Uterus (tissue), 4 donors: ENCODE data around the gene MAVS. TPM values are rescaled to one million over a fixed set of nuclear protein-coding genes. Genes with fewer than 3 reads are reported as not detected.

Source experiments
- DNase-seq, 2 donors: peaks; one replicate each; pipeline ENCODE4 v3.0.0-alpha.2; 2019 to 2020
- H3K27ac ChIP-seq, 2 donors: fragments of 200-600 bp; sonication (generic); 1 replicate in 1 of 2; 2 replicates in 1 of 2; pipeline ENCODE4 v1.5.1; 2016 to 2018
- H3K27me3 ChIP-seq, 2 donors: fragments of 200-600 bp; sonication (generic); one replicate each; pipeline ENCODE4 v1.5.1; 2018 to 2019; ENCODE audit warnings: control low read depth in 1 of 2
- H3K36me3 ChIP-seq, 2 donors: fragments of 200-600 bp; sonication (generic); one replicate each; pipeline ENCODE4 v1.5.1; 2019; ENCODE audit warnings: control low read depth in 1 of 2
- H3K4me1 ChIP-seq, 2 donors: fragments of 200-600 bp; sonication (generic); one replicate each; pipeline ENCODE4 v1.5.1; 2018 to 2019; ENCODE audit warnings: control low read depth in 1 of 2
- H3K4me3 ChIP-seq, 2 donors: fragments of 200-600 bp; sonication (generic); 1 replicate in 1 of 2; 2 replicates in 1 of 2; pipeline ENCODE4 v1.5.1; 2018 to 2019; ENCODE audit warnings: mild to moderate bottlenecking in 1 of 2
- H3K9me3 ChIP-seq, 2 donors: fragments of 200-600 bp; sonication (generic); one replicate each; pipeline ENCODE4 v1.5.1; 2019; ENCODE audit warnings: control low read depth in 1 of 2
- POLR2A ChIP-seq, 2 donors: fragments of 450-650 bp; IDR thresholded peaks; one replicate each; pipeline ENCODE4 v1.6.1; 2016; ENCODE audit warnings: antibody characterized with exemption in 2 of 2, mild to moderate bottlenecking in 1 of 2, moderate library complexity in 1 of 2
- intact Hi-C: fragments of 100-400 bp; cut with DNase I; formaldehyde crosslinking; loops from one replicate; pipeline ENCODE4 v1.15.1; 2023; ENCODE audit warnings: low total_unique reads
- total RNA-seq, 4 donors: library from RNA; depleted of rRNA in 3 of 4; stranded (reverse); fragments of >200 nt in 3 of 4; gene quantifications; one replicate each; pipeline versions ENCODE4 v1.1.0 to v1.2.4, GENCODE V29; 2014 to 2023
- TF ChIP-seq, protein P1 (sequence below), 4 experiments: fragments of 200-600 bp in 2 of 4; fragments of 450-650 bp in 2 of 4; sonication (generic) in 2 of 4; IDR thresholded peaks; one replicate each; pipeline ENCODE4 v1.5.1; 2016 to 2019; ENCODE audit warnings: antibody characterized with exemption in 4 of 4, mild to moderate bottlenecking in 2 of 4, moderate library complexity in 1 of 4
- donor health status: DM: yes; HTN: yes; CAD: no.

Gene MAVS
- total RNA-seq, 4 donors from 2014 or later = 7.4 to 43.2 (median 13.7) TPM

DNA sequence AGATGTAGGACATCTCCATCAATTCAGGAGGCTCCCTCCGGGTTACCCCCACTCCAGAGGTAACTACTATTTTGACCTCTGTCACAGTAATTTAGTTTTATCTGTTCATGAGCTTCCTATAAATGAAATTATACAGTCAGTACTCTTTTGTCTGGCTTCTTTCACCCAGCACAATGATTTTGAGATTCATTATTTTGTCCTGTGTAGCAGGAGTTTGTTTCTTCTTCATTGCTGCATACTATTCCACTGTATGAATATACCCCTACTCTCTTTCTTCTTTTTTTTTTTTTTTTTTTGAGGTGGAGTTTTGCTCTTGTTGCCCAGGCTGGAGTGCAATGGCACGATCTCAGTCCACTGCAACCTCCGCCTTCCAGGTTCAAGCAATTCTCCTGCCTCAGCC, 38.1 kb upstream of the MAVS start:
- Histone ChIP-seq H3K36me3 (no peaks in the 10 kb centered on the region), H3K4me1 (peaks cover 13 to 42% of the 10 kb centered on the region in 2 donors), H3K9me3 (no peaks in the 10 kb centered on the region), H3K27me3 (no peaks in the 10 kb centered on the region), H3K4me3 (no peak overlapping the region), H3K27ac (peak overlapping the region; percentile 92 to 96)
- intact Hi-C loops = no loop called here
- no peak for DNase-seq
- TF ChIP-seq, protein P1, sequence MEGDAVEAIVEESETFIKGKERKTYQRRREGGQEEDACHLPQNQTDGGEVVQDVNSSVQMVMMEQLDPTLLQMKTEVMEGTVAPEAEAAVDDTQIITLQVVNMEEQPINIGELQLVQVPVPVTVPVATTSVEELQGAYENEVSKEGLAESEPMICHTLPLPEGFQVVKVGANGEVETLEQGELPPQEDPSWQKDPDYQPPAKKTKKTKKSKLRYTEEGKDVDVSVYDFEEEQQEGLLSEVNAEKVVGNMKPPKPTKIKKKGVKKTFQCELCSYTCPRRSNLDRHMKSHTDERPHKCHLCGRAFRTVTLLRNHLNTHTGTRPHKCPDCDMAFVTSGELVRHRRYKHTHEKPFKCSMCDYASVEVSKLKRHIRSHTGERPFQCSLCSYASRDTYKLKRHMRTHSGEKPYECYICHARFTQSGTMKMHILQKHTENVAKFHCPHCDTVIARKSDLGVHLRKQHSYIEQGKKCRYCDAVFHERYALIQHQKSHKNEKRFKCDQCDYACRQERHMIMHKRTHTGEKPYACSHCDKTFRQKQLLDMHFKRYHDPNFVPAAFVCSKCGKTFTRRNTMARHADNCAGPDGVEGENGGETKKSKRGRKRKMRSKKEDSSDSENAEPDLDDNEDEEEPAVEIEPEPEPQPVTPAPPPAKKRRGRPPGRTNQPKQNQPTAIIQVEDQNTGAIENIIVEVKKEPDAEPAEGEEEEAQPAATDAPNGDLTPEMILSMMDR (IDR thresholded peaks at IDR 0.05) = no peak
- TF ChIP-seq POLR2A (IDR thresholded peaks at IDR 0.05) = no peak

DNA sequence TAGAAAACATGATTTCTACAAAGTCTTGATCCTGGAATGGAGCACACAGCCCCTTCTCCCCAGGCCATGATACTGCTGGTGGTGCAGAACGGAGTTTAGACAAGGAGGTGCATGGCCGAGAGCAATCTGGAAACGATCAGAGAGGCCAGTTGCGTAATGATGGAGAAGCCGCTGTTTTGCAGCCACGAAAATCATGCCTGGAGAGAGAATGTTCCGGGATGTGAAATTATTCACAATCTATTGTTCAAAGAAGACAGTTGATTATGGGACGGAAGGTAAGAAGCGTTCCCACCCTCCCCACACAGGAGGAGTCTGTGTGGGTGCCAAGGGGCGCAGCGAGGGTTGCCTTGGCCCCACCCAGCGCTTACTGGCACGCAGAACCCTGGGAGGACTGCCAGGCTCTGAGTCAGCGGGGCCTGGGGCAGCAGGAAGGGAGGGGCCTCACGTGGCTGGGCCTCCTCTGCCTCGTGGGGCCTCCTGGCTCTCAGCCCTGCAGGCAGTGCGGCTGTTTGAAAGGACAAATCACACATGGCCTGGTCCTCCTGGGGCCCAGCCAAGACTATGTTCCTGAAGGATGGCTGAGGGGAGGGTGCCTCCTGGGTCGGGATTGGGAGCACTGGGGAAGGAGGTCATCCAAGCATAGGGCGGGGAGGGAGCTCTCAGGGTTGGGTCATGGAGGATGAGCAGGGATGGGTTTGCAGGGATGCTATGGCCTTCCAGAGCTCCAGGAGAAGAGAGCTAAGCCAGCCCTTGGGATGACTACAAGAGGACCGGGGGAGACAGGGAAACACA, 35.0 kb upstream of the MAVS start:
- intact Hi-C loops = no loop called here
- Histone ChIP-seq H3K4me1 (peaks cover 13 to 33% of the 10 kb centered on the region in 2 donors), H3K27me3 (no peaks in the 10 kb centered on the region)

DNA sequence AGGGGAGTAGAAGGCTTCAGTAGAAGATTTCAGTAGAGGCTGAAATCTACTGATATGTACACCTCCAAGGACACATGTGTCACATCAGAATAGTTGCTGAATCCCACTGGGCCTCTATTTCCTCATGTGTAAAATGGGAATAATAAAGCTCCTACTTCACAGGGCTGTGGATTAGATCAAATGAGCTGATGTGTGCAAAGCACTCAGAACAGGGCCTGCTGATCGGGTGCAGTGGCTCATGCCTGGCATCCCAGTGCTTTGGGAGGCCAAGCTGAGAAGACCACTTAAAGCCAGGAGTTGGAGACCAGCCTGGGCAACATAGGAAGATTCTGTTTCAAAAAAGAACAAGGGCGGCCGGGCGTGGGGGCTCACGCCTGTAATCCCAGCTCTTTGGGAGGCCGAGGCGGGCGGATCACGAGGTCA, 34.4 kb upstream of the MAVS start:
- intact Hi-C loops = no loop called here
- Histone ChIP-seq H3K27ac (peak overlapping the region; percentile 93 to 97), H3K9me3 (no peaks in the 10 kb centered on the region), H3K4me3 (no peak overlapping the region), H3K36me3 (no peaks in the 10 kb centered on the region), H3K4me1 (peaks cover 8 to 27% of the 10 kb centered on the region in 2 donors), H3K27me3 (no peaks in the 10 kb centered on the region)
- DNase-seq = no peak
- TF ChIP-seq, protein P1 (IDR thresholded peaks at IDR 0.05) = no peak
- no peak for TF ChIP-seq POLR2A (IDR thresholded peaks at IDR 0.05)

More for the DNA sequence above, 35.0 kb upstream of the MAVS start:
- H3K27ac ChIP-seq = peak overlapping the region; percentile 93 to 97
- no peaks in the 10 kb centered on the region for H3K9me3 ChIP-seq
- TF ChIP-seq, protein P1 (IDR thresholded peaks at IDR 0.05) = peak in 1 of 4 experiments; percentile 0
- TF ChIP-seq POLR2A (IDR thresholded peaks at IDR 0.05) = peak; percentile 33 to 61
- peak; percentile 99 to 100 for DNase-seq
- no peaks in the 10 kb centered on the region for H3K36me3 ChIP-seq
- peak overlapping the region; percentile 25 to 27 for H3K4me3 ChIP-seq

DNA sequence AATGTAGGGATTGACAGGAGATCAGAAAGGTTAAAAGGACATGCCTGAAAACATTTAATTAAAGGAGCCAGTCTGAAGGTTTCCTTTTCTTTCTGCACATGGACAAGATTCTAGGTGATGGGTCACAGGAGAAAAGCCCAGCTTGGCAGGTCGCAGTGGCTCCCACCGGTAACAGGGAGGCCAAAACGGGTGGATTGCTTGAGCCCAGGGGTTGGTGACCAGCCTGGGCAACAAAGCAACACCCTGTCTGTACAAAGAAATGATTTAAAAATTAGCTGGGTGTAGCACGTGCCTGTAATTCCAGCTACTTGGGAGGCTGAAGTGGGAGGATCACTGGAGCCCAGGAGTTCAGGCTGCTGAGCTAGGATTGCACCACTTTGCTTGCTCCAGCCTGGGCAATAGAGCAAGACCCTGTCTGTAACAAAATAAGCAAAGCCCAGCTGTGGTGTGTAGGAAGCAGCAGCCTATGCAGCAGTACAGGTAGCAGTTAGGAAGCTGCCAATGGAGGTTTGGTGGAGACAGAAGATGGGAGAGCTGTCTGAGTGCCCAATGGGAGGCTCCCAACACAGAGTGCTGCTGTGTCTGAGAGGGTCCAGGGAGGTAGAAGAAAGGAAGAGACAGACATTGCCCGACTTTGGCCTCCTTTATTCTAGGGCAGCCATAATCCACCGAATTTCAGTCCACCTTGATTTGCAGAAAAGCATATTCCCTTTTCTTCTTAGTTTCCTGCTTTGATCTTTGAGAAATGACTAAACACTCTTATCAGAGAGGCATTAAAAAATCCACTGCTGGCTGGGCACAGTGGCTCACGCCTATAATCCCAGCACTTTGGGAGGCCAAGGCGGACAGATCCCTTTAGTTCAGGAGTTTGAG, 33.4 kb upstream of the MAVS start:
- DNase-seq = no peak
- Histone ChIP-seq H3K4me3 (no peak overlapping the region), H3K27ac (peak overlapping the region; percentile 93 to 97)

More for the DNA sequence above, 33.4 kb upstream of the MAVS start:
- H3K4me1 ChIP-seq = peaks cover 7 to 18% of the 10 kb centered on the region in 2 donors
- H3K27me3 ChIP-seq = no peaks in the 10 kb centered on the region
- intact Hi-C loops = no loop called here
- no peaks in the 10 kb centered on the region for H3K36me3 ChIP-seq
- no peak for TF ChIP-seq POLR2A (IDR thresholded peaks at IDR 0.05)
- TF ChIP-seq, protein P1 (IDR thresholded peaks at IDR 0.05) = no peak
- no peaks in the 10 kb centered on the region for H3K9me3 ChIP-seq
